HK-2 (cell line): ENCODE data around the gene KRTAP4-5.
"Not testable (repeated sequence)": the region's sequence is repeated elsewhere in the genome, so short reads cannot be mapped to it uniquely, and the experiment has no call there.

Experiments used
- DNase-seq: peaks from one replicate; pipeline ENCODE4 v3.0.0-alpha.2; 2018; ENCODE audit not compliant: unreplicated experiment

Gene KRTAP4-5

GRCh38 chr17:41147531-41148204 lies 2.0 kb downstream of the KRTAP4-5 start:
- no peak for DNase-seq

- DNase-seq: no peak
Observed at GRCh38 chr17:41145261-41145660, 4.4 kb downstream of the KRTAP4-5 start.

- DNase-seq: no peak
Observed at GRCh38 chr17:41144846-41145245, 4.8 kb downstream of the KRTAP4-5 start.

- no peak for DNase-seq
Observed at GRCh38 chr17:41141361-41141760, 8.3 kb downstream of the KRTAP4-5 start.

GRCh38 chr17:41140360-41141131 lies 9.1 kb downstream of the KRTAP4-5 start, which contains the start of gene KRTAP4-6:
Gene KRTAP4-6 (minus strand): TSS chr17:41140544. CDS start chr17:41140487, 57 bp downstream.
- peak; percentile 30 for DNase-seq

GRCh38 chr17:41139865-41140264 lies 9.8 kb downstream of the KRTAP4-5 start:
- DNase-seq: not testable (repeated sequence)

GRCh38 chr17:41133880-41134735 lies 15.5 kb downstream of the KRTAP4-5 start:
- DNase-seq: no peak

- no peak for DNase-seq
Observed at GRCh38 chr17:41131979-41132378, 17.6 kb downstream of the KRTAP4-5 start.

- DNase-seq: no peak
Observed at GRCh38 chr17:41127371-41127770, 22.3 kb downstream of the KRTAP4-5 start.

GRCh38 chr17:41126412-41126811 lies 23.2 kb downstream of the KRTAP4-5 start:
- no peak for DNase-seq

GRCh38 chr17:41125064-41125463 lies 24.6 kb downstream of the KRTAP4-5 start:
- no peak for DNase-seq

- not testable (repeated sequence) for DNase-seq
Observed at GRCh38 chr17:41123991-41124371, 25.6 kb downstream of the KRTAP4-5 start, which contains the start of gene KRTAP4-12. Gene KRTAP4-12 (minus strand): TSS chr17:41124182. CDS start chr17:41124122, 60 bp downstream.

- DNase-seq: not testable (repeated sequence)
Observed at GRCh38 chr17:41123292-41123990, 26.2 kb downstream of the KRTAP4-5 start.

- DNase-seq: no peak
Observed at GRCh38 chr17:41121742-41122141, 27.9 kb downstream of the KRTAP4-5 start.

GRCh38 chr17:41119696-41120690 lies 29.6 kb downstream of the KRTAP4-5 start:
- not testable (repeated sequence) for DNase-seq

- DNase-seq: no peak
Observed at GRCh38 chr17:41118721-41119120, 30.9 kb downstream of the KRTAP4-5 start.

- DNase-seq: not testable (repeated sequence)
Observed at GRCh38 chr17:41117846-41118386, 31.7 kb downstream of the KRTAP4-5 start, which contains the start of gene KRTAP4-11. Gene KRTAP4-11 (minus strand): TSS chr17:41118373. CDS start chr17:41118315, 58 bp downstream.

- DNase-seq: no peak
Observed at GRCh38 chr17:41116297-41116696, 33.3 kb downstream of the KRTAP4-5 start.

- DNase-seq: no peak
Observed at GRCh38 chr17:41111151-41111885, 38.3 kb downstream of the KRTAP4-5 start.
